Measurements from ENCODE around the gene PRR13.
A peak's percentile ranks its signal among the peaks of the same experiment; 100 is the strongest.
"Not testable (repeated sequence)": the region's sequence is repeated elsewhere in the genome, so short reads cannot be mapped to it uniquely, and the experiment has no call there.

PRR13 gene

GRCh38 chr12:53441040-53441833, at the start of gene PRR13:
Gene PRR13, plus strand, starts transcription at chr12:53441734. Its CDS starts 981 bp downstream, at chr12:53442715.
- DNase-seq (ENCODE audit: low read depth): peak; percentile 89

GRCh38 chr12:53399896-53400295, 41.6 kb upstream of the PRR13 start:
- DNase-seq (ENCODE audit: low read depth): no peak

GRCh38 chr12:53402351-53402750, 39.2 kb upstream of the PRR13 start:
- not testable (repeated sequence) for DNase-seq (ENCODE audit: low read depth)

- no peak for DNase-seq (ENCODE audit: low read depth)
Observed at GRCh38 chr12:53402871-53403270, 38.7 kb upstream of the PRR13 start.

GRCh38 chr12:53410951-53411350, 30.6 kb upstream of the PRR13 start:
- no peak for DNase-seq (ENCODE audit: low read depth)

- no peak for DNase-seq (ENCODE audit: low read depth)
Observed at GRCh38 chr12:53413485-53414204, 27.9 kb upstream of the PRR13 start.

- DNase-seq (ENCODE audit: low read depth): no peak
Observed at GRCh38 chr12:53414756-53415417, 26.6 kb upstream of the PRR13 start.

- DNase-seq (ENCODE audit: low read depth): not testable (repeated sequence)
Observed at GRCh38 chr12:53415752-53416389, 25.7 kb upstream of the PRR13 start.

- DNase-seq (ENCODE audit: low read depth): not testable (repeated sequence)
Observed at GRCh38 chr12:53417291-53417816, 24.2 kb upstream of the PRR13 start.

- no peak for DNase-seq (ENCODE audit: low read depth)
Observed at GRCh38 chr12:53418221-53418620, 23.3 kb upstream of the PRR13 start.

GRCh38 chr12:53419756-53420155, 21.8 kb upstream of the PRR13 start:
- DNase-seq (ENCODE audit: low read depth): no peak

- DNase-seq (ENCODE audit: low read depth): not testable (repeated sequence)
Observed at GRCh38 chr12:53422247-53422646, 19.3 kb upstream of the PRR13 start.

- DNase-seq (ENCODE audit: low read depth): no peak
Observed at GRCh38 chr12:53423597-53423996, 17.9 kb upstream of the PRR13 start, which contains the start of gene AMHR2. Gene AMHR2, plus strand, starts transcription at chr12:53423855. Its CDS starts 80 bp downstream, at chr12:53423935.

GRCh38 chr12:53424626-53425514, 16.7 kb upstream of the PRR13 start:
- DNase-seq (ENCODE audit: low read depth): peak; percentile 45

- no peak for DNase-seq (ENCODE audit: low read depth)
Observed at GRCh38 chr12:53425515-53426150, 15.9 kb upstream of the PRR13 start.

GRCh38 chr12:53427905-53428594, 13.5 kb upstream of the PRR13 start:
- DNase-seq (ENCODE audit: low read depth): no peak

GRCh38 chr12:53428741-53429140, 12.8 kb upstream of the PRR13 start:
- no peak for DNase-seq (ENCODE audit: low read depth)

GRCh38 chr12:53430116-53430515, 11.4 kb upstream of the PRR13 start:
- DNase-seq (ENCODE audit: low read depth): no peak

GRCh38 chr12:53431187-53431586, 10.3 kb upstream of the PRR13 start:
- no peak for DNase-seq (ENCODE audit: low read depth)

- not testable (repeated sequence) for DNase-seq (ENCODE audit: low read depth)
Observed at GRCh38 chr12:53435326-53435725, 6.2 kb upstream of the PRR13 start.
